ENCODE measurements around the gene TRABD. TPM values are rescaled to one million over a fixed set of nuclear protein-coding genes. Genes with fewer than 3 reads are reported as not detected.

Gene TRABD
- total RNA-seq, 1 experiment from 2014 or later: 33.5 TPM

DNA sequence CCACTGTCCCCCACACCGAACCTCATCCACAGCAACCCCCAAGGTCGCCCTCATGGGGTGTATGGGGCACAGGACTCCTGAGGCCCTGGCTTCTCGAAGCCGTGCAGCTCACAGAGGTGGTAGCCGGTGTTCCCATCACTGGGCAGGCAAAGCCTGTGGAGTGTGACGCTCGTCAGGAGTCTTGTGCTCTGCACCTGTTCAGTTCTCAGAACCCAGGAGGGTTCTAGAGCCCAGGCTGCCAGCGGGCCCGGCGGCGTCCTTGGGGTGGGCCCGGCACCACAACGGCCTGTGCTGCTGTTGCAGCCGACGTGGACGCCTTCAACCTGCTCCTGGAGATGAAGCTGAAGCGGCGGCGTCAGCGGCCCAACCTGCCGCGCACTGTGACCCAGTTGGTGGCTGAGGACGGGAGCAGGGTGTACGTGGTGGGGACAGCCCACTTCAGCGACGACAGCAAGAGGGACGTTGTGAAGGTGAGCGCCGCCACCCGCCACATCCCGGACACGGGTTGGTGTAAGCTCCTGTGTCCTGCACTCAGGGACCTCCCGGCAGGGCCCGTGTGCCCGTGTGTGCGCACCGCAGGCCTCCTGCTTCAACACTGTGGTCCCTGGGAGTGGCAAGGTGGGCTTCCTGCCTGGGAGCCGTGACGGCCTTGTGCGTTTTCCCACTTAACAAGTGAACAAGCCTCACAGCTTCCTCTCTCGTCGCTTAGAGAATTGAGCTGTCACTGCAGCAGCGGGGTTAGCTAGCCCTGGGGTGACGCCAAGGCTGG lies 8.5 kb downstream of the TRABD start:
- Mint-ChIP-seq H3K4me1 (ENCODE audit: low read depth, unreplicated experiment) (no peaks in the 10 kb centered on the region), H3K4me3 (ENCODE audit: unreplicated experiment) (no peak overlapping the region), H3K36me3 (ENCODE audit: insufficient read depth, unreplicated experiment) (no peaks in the 10 kb centered on the region), H3K27ac (ENCODE audit: unreplicated experiment) (no peak overlapping the region), H3K27me3 (ENCODE audit: insufficient read depth, unreplicated experiment) (no peaks in the 10 kb centered on the region), H3K9me3 (ENCODE audit: unreplicated experiment) (no peaks in the 10 kb centered on the region)
- no peaks in the 10 kb centered on the region for H3K36me3 ChIP-seq (ENCODE audit: control insufficient read depth, insufficient read depth, low read length)
- no peak for TF ChIP-seq CTCF (IDR thresholded peaks at IDR 0.05; ENCODE audit: insufficient read depth in 1 of 2, low read depth in 1 of 2, low read length in 1 of 2, severe bottlenecking in 1 of 2, unreplicated experiment in 1 of 2)
- H3K4me1 ChIP-seq: no peaks in the 10 kb centered on the region
- no TSS peak for BruUV-seq (replicated peaks)
- H3K27me3 ChIP-seq (replicated peaks; ENCODE audit: control insufficient read depth, insufficient read depth, low read length): no peaks in the 10 kb centered on the region
- intact Hi-C loops (cut with micrococcal nuclease; ENCODE audit: unreplicated experiment): no loop called here
- H3K9me3 ChIP-seq: no peaks in the 10 kb centered on the region
- CTCF ChIA-PET: no interaction called here
- DNase-seq: no peak
- no peak overlapping the region for H3K4me3 ChIP-seq (ENCODE audit: low read depth, low read length)
- POLR2A ChIA-PET: no interaction called here

- Histone ChIP-seq H3K27me3 (replicated peaks; ENCODE audit: control insufficient read depth, insufficient read depth, low read length) (no peaks in the 10 kb centered on the region), H3K4me1 (peaks cover 4% of the 10 kb centered on the region; the same call in 1 of the 2 replicates), H3K9me3 (no peaks in the 10 kb centered on the region), H3K4me3 (ENCODE audit: low read depth, low read length) (no peak overlapping the region), H3K36me3 (ENCODE audit: control insufficient read depth, insufficient read depth, low read length) (no peaks in the 10 kb centered on the region)
- Mint-ChIP-seq H3K27ac (ENCODE audit: unreplicated experiment) (no peak overlapping the region), H3K4me3 (ENCODE audit: unreplicated experiment) (no peak overlapping the region), H3K4me1 (ENCODE audit: low read depth, unreplicated experiment) (no peaks in the 10 kb centered on the region), H3K9me3 (ENCODE audit: unreplicated experiment) (no peaks in the 10 kb centered on the region), H3K36me3 (ENCODE audit: insufficient read depth, unreplicated experiment) (no peaks in the 10 kb centered on the region), H3K27me3 (ENCODE audit: insufficient read depth, unreplicated experiment) (no peaks in the 10 kb centered on the region)
- ChIA-PET POLR2A (no interaction called here), CTCF (interaction anchor here (0.6 kb wide), 1 partner anchor 140 kb away, joined by 13 read pairs; no protein-coding TSS in a partner anchor)
- TF ChIP-seq CTCF (IDR thresholded peaks at IDR 0.05; ENCODE audit: insufficient read depth in 1 of 2, low read depth in 1 of 2, low read length in 1 of 2, severe bottlenecking in 1 of 2, unreplicated experiment in 1 of 2): no peak
- DNase-seq: no peak
- BruUV-seq (replicated peaks): no TSS peak
- intact Hi-C loops (cut with micrococcal nuclease; ENCODE audit: unreplicated experiment): no loop called here
Measured at GRCh38 chr22:50196256-50196655, 10.5 kb downstream of the TRABD start.

DNA sequence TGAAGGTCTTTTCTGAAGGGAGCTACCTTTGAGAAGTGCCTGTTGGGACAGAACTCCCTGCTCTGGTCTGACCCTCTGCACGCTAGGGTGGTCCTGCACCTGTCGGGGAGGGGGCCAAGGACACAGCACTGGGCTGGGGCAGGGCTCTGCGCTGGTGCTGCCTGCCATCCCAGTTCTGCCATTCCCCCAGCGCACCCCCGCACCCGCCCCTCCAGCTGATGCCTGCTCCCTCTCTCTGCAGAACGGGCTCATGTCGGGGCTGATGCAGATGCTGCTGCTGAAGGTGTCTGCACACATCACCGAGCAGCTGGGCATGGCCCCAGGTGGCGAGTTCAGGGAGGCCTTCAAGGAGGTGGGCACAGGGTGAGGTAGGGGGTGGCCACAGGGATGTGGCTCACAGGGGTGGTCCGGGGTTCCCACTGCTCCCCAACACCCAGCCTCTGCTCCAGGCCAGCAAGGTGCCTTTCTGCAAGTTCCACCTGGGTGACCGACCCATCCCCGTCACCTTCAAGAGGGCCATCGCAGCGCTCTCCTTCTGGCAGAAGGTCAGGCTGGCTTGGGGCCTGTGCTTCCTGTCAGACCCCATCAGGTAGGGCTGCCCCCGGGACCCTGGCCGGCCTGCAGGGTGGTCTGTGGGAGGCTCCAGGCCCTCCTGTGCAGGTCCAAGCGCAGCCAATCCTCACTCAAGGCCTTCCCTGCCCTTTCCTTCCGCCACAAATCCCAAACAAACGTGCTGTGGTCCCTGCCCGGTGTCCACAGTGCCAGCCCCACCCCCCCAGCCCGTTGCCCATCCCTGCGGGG lies 11.5 kb downstream of the TRABD start:
- H3K27ac Mint-ChIP-seq (ENCODE audit: unreplicated experiment): no peak overlapping the region

More for the DNA sequence above, 11.5 kb downstream of the TRABD start:
- H3K9me3 Mint-ChIP-seq (ENCODE audit: unreplicated experiment): no peaks in the 10 kb centered on the region
- H3K4me3 Mint-ChIP-seq (ENCODE audit: unreplicated experiment): no peak overlapping the region
- H3K4me1 Mint-ChIP-seq (ENCODE audit: low read depth, unreplicated experiment): peaks cover 3% of the 10 kb centered on the region
- no peak overlapping the region for H3K4me3 ChIP-seq (ENCODE audit: low read depth, low read length)
- peaks cover 5% of the 10 kb centered on the region for H3K36me3 Mint-ChIP-seq (ENCODE audit: insufficient read depth, unreplicated experiment)
- H3K36me3 ChIP-seq (ENCODE audit: control insufficient read depth, insufficient read depth, low read length): no peaks in the 10 kb centered on the region
- no peak for DNase-seq
- H3K27me3 Mint-ChIP-seq (ENCODE audit: insufficient read depth, unreplicated experiment): no peaks in the 10 kb centered on the region
- ChIA-PET CTCF (no interaction called here), POLR2A (no interaction called here)
- no peaks in the 10 kb centered on the region for H3K9me3 ChIP-seq
- no peak for TF ChIP-seq CTCF (IDR thresholded peaks at IDR 0.05; ENCODE audit: insufficient read depth in 1 of 2, low read depth in 1 of 2, low read length in 1 of 2, severe bottlenecking in 1 of 2, unreplicated experiment in 1 of 2)
- intact Hi-C loops (cut with micrococcal nuclease; ENCODE audit: unreplicated experiment): no loop called here
- no peaks in the 10 kb centered on the region for H3K27me3 ChIP-seq (replicated peaks; ENCODE audit: control insufficient read depth, insufficient read depth, low read length)
- BruUV-seq (replicated peaks): no TSS peak
- peaks cover 4% of the 10 kb centered on the region for H3K4me1 ChIP-seq
